Osteoblast (primary cell): Measurements from ENCODE around the gene ZNF408. TPM values are rescaled to one million over a fixed set of nuclear protein-coding genes. Genes with fewer than 3 reads are reported as not detected.

ENCODE experiments used
- DNase-seq: peaks from one replicate; pipeline ENCODE4 v3.0.0; 2011; ENCODE audit warnings: low spot score, mixed read lengths; ENCODE audit not compliant: insufficient read length; ENCODE audit errors: missing footprints
- H2AFZ ChIP-seq: 2 replicates; pipeline ENCODE4 v1.6.0; 2011; ENCODE audit warnings: mild to moderate bottlenecking, low read length
- H3K27ac ChIP-seq: 2 replicates; pipeline ENCODE4 v1.5.1; 2011; ENCODE audit warnings: mild to moderate bottlenecking, low read depth, low read length, moderate library complexity
- H3K27me3 ChIP-seq: 2 replicates; pipeline ENCODE4 v1.6.0; 2012; ENCODE audit warnings: mild to moderate bottlenecking, control low read depth, inconsistent platforms, low read length, moderate library complexity; ENCODE audit not compliant: insufficient read depth
- H3K36me3 ChIP-seq: 2 replicates; pipeline ENCODE4 v1.5.1; 2011; ENCODE audit warnings: mild to moderate bottlenecking, low read length, control low read depth, moderate library complexity; ENCODE audit not compliant: insufficient read depth
- H3K4me1 ChIP-seq: 2 replicates; pipeline ENCODE4 v1.5.1; 2011; ENCODE audit warnings: mild to moderate bottlenecking, low read length, control low read depth, moderate library complexity; ENCODE audit not compliant: insufficient read depth
- H3K4me2 ChIP-seq: 2 replicates; pipeline ENCODE4 v1.6.0; 2011; ENCODE audit warnings: mild to moderate bottlenecking, low read length; ENCODE audit not compliant: insufficient read depth
- H3K4me3 ChIP-seq: fragments of 200-600 bp; sonication (generic); 3 replicates; pipeline ENCODE4 v1.5.1; 2012; ENCODE audit warnings: mild to moderate bottlenecking, low read length, inconsistent platforms; ENCODE audit not compliant: insufficient read depth
- H3K79me2 ChIP-seq: 2 replicates; pipeline ENCODE4 v1.6.0; 2012; ENCODE audit warnings: mild to moderate bottlenecking, low read length, control low read depth, inconsistent platforms; ENCODE audit not compliant: insufficient read depth
- H3K9me3 ChIP-seq: 2 replicates; pipeline ENCODE4 v1.5.1; 2011; ENCODE audit warnings: low read depth, low read length, control low read depth
- H4K20me1 ChIP-seq: 2 replicates; pipeline ENCODE4 v1.6.0; 2012; ENCODE audit warnings: mild to moderate bottlenecking, low read length, control low read depth; ENCODE audit not compliant: insufficient read depth
- CTCF ChIP-seq: IDR thresholded peaks from 2 replicates; pipeline ENCODE4 v1.5.1; 2011; ENCODE audit warnings: mild to moderate bottlenecking, low read depth, low read length, moderate library complexity; ENCODE audit errors: extremely low read depth
- total RNA-seq: library from RNA; depleted of rRNA; stranded (reverse); fragments of >200 nt; gene quantifications from 2 replicates; pipeline ENCODE4 v1.2.3, GENCODE V29; 2012

The ZNF408 gene
- total RNA-seq, 1 donor: 16.3 TPM

- Histone ChIP-seq H3K27me3 (no peaks in the 10 kb centered on the region), H3K4me1 (peaks cover 22% of the 10 kb centered on the region), H3K9me3 (no peaks in the 10 kb centered on the region), H2AFZ (no peak overlapping the region), H3K4me2 (no peak overlapping the region), H3K4me3 (no peak overlapping the region), H3K27ac (no peak overlapping the region), H3K36me3 (peaks cover 60% of the 10 kb centered on the region), H4K20me1 (peaks cover 3% of the 10 kb centered on the region), H3K79me2 (no peaks in the 10 kb centered on the region)
- TF ChIP-seq CTCF: no peak
- no peak for DNase-seq
These were observed 28.4 kb upstream of the ZNF408 start for GRCh38 chr11:46672381-46672839.

GRCh38 chr11:46673713-46674462 lies 26.9 kb upstream of the ZNF408 start:
- Histone ChIP-seq H3K4me3 (no peak overlapping the region), H3K79me2 (no peaks in the 10 kb centered on the region), H3K27ac (no peak overlapping the region), H3K4me2 (no peak overlapping the region), H3K27me3 (no peaks in the 10 kb centered on the region), H3K36me3 (peaks cover 52% of the 10 kb centered on the region), H3K9me3 (no peaks in the 10 kb centered on the region), H4K20me1 (peaks cover 3% of the 10 kb centered on the region), H2AFZ (no peak overlapping the region), H3K4me1 (peaks cover 26% of the 10 kb centered on the region)
- DNase-seq: no peak
- TF ChIP-seq CTCF: no peak

GRCh38 chr11:46674463-46675287 lies 26.2 kb upstream of the ZNF408 start:
- no peak overlapping the region for H3K4me3 ChIP-seq

More at GRCh38 chr11:46674463-46675287, 26.2 kb upstream of the ZNF408 start:
- Histone ChIP-seq H3K27me3 (no peaks in the 10 kb centered on the region), H2AFZ (no peak overlapping the region), H3K9me3 (no peaks in the 10 kb centered on the region), H3K36me3 (peaks cover 52% of the 10 kb centered on the region), H3K79me2 (no peaks in the 10 kb centered on the region), H4K20me1 (peaks cover 3% of the 10 kb centered on the region), H3K27ac (peak overlapping the region; percentile 68), H3K4me1 (peaks cover 26% of the 10 kb centered on the region), H3K4me2 (no peak overlapping the region)
- TF ChIP-seq CTCF: no peak
- DNase-seq: no peak
